H9 (cell line): ENCODE results near the gene ATP8B4. TPM values are rescaled to one million over a fixed set of nuclear protein-coding genes. Genes with fewer than 3 reads are reported as not detected.

ENCODE experiments used
- DNase-seq: peaks from one replicate; pipeline ENCODE4 v3.0.0-alpha.2; 2017
- H2AFZ ChIP-seq: one replicate; pipeline ENCODE4 v1.6.1; 2013; ENCODE audit warnings: mild to moderate bottlenecking, low read length, control low read depth, moderate library complexity
- H2AK5ac ChIP-seq: 2 replicates; pipeline ENCODE4 v1.6.1; 2013; ENCODE audit warnings: low read length, control low read depth, mixed read lengths; ENCODE audit not compliant: insufficient read length
- H2BK120ac ChIP-seq: one replicate; pipeline ENCODE4 v1.6.1; 2013; ENCODE audit warnings: low read depth, mild to moderate bottlenecking, low read length, control low read depth, inconsistent platforms; ENCODE audit not compliant: poor library complexity, severe bottlenecking
- H2BK12ac ChIP-seq: 2 replicates; pipeline ENCODE4 v1.6.1; 2013; ENCODE audit warnings: low read length, control low read depth, mixed read lengths, low read depth; ENCODE audit not compliant: insufficient read length
- H2BK15ac ChIP-seq: 2 replicates; pipeline ENCODE4 v1.6.1; 2013; ENCODE audit warnings: low read depth, low read length, control low read depth
- H2BK20ac ChIP-seq: one replicate; pipeline ENCODE4 v1.6.1; 2013; ENCODE audit warnings: low read depth, mild to moderate bottlenecking, low read length, control low read depth, inconsistent platforms; ENCODE audit not compliant: poor library complexity, severe bottlenecking
- H2BK5ac ChIP-seq: 2 replicates; pipeline ENCODE4 v1.6.1; 2013; ENCODE audit warnings: low read length, control low read depth, mixed read lengths; ENCODE audit not compliant: insufficient read length
- H3K14ac ChIP-seq: 2 replicates; pipeline ENCODE4 v1.6.1; 2013; ENCODE audit warnings: low read length, control low read depth; ENCODE audit not compliant: insufficient read depth
- H3K18ac ChIP-seq: 2 replicates; pipeline ENCODE4 v1.6.1; 2013; ENCODE audit warnings: low read depth, mild to moderate bottlenecking, mixed read lengths, low read length, control low read depth; ENCODE audit not compliant: insufficient read length
- H3K23ac ChIP-seq: 2 replicates; pipeline ENCODE4 v1.6.1; 2013; ENCODE audit warnings: low read length, control low read depth, mixed read lengths, low read depth; ENCODE audit not compliant: insufficient read length
- H3K23me2 ChIP-seq: 2 replicates; pipeline ENCODE4 v1.6.1; 2013; ENCODE audit warnings: low read depth, mild to moderate bottlenecking, mixed read lengths, low read length, control low read depth; ENCODE audit not compliant: insufficient read length, poor library complexity, severe bottlenecking
- H3K27ac ChIP-seq: 2 replicates; pipeline ENCODE4 v1.5.1; 2013; ENCODE audit warnings: low read length, control low read depth, mixed read lengths, low read depth; ENCODE audit not compliant: insufficient read length
- H3K27me3 ChIP-seq: 2 replicates; pipeline ENCODE4 v1.6.1; 2013; ENCODE audit warnings: low read length, control low read depth, inconsistent platforms; ENCODE audit not compliant: insufficient read depth
- H3K4ac ChIP-seq: 2 replicates; pipeline ENCODE4 v1.6.1; 2013; ENCODE audit warnings: low read depth, mild to moderate bottlenecking, control low read depth, inconsistent platforms, low read length, moderate library complexity
- H3K4me1 ChIP-seq: 2 replicates; pipeline ENCODE4 v1.6.1; 2013; ENCODE audit warnings: low read length, control low read depth, inconsistent platforms; ENCODE audit not compliant: insufficient read depth
- H3K4me2 ChIP-seq: 2 replicates; pipeline ENCODE4 v1.6.1; 2013; ENCODE audit warnings: low read length, control low read depth, mixed read lengths; ENCODE audit not compliant: insufficient read length, insufficient read depth
- H3K56ac ChIP-seq: 2 replicates; pipeline ENCODE4 v1.6.1; 2013; ENCODE audit warnings: low read depth, mild to moderate bottlenecking, mixed read lengths, low read length, control low read depth; ENCODE audit not compliant: insufficient read length
- H3K79me1 ChIP-seq: 2 replicates; pipeline ENCODE4 v1.6.1; 2013; ENCODE audit warnings: low read depth, mild to moderate bottlenecking, moderate library complexity, low read length, control low read depth, inconsistent platforms; ENCODE audit not compliant: insufficient read depth, poor library complexity, severe bottlenecking
- H3K79me2 ChIP-seq: 2 replicates; pipeline ENCODE4 v1.6.1; 2013; ENCODE audit warnings: low read length, control low read depth, inconsistent platforms; ENCODE audit not compliant: insufficient read depth
- H3K9ac ChIP-seq: 2 replicates; pipeline ENCODE4 v1.6.1; 2013; ENCODE audit warnings: low read length, control low read depth, mixed read lengths; ENCODE audit not compliant: insufficient read length; ENCODE audit errors: extremely low read depth
- H3K9me3 ChIP-seq: one replicate; pipeline ENCODE4 v1.6.1; 2013; ENCODE audit warnings: low read depth, low read length, inconsistent platforms; ENCODE audit not compliant: control insufficient read depth
- H3T11ph ChIP-seq: one replicate; pipeline ENCODE4 v1.6.1; 2013; ENCODE audit warnings: mild to moderate bottlenecking, low read length, control low read depth, inconsistent platforms
- H4K20me1 ChIP-seq: one replicate; pipeline ENCODE4 v1.6.1; 2013; ENCODE audit not compliant: control insufficient read depth, insufficient read length, insufficient read depth
- H4K5ac ChIP-seq: 2 replicates; pipeline ENCODE4 v1.6.1; 2013; ENCODE audit warnings: low read depth, mild to moderate bottlenecking, mixed read lengths, low read length, control low read depth; ENCODE audit not compliant: insufficient read length
- H4K8ac ChIP-seq: replicated peaks from 2 replicates; pipeline ENCODE4 v1.6.1; 2013; ENCODE audit warnings: low read length, control low read depth, mixed read lengths, low read depth; ENCODE audit not compliant: insufficient read length
- H4K91ac ChIP-seq: 2 replicates; pipeline ENCODE4 v1.6.1; 2013; ENCODE audit warnings: low read depth, mild to moderate bottlenecking, moderate library complexity, mixed read lengths, low read length, control low read depth; ENCODE audit not compliant: insufficient read length
- H3K27ac Mint-ChIP-seq, 3 experiments: 2 replicates in 2 of 3; 3 replicates in 1 of 3; pipeline ENCODE4 v1.8.0; 2020 to 2021; ENCODE audit warnings: mixed read lengths in 3 of 3, mild to moderate bottlenecking in 1 of 3, moderate library complexity in 1 of 3
- H3K27me3 Mint-ChIP-seq: 2 replicates; pipeline ENCODE4 v1.8.0; 2021; ENCODE audit warnings: low read depth, mild to moderate bottlenecking, moderate library complexity, mixed read lengths
- H3K36me3 Mint-ChIP-seq, 3 experiments: 2 replicates in 2 of 3; 3 replicates in 1 of 3; pipeline ENCODE4 v1.8.0; 2020 to 2021; ENCODE audit warnings: low read depth in 3 of 3, mixed read lengths in 3 of 3; ENCODE audit not compliant: insufficient read depth in 1 of 3
- H3K4me1 Mint-ChIP-seq, 2 experiments: 2 replicates each; pipeline ENCODE4 v1.8.0; 2020; ENCODE audit warnings: mixed read lengths in 2 of 2
- H3K4me3 Mint-ChIP-seq, 2 experiments: 2 replicates in 1 of 2; 3 replicates in 1 of 2; pipeline ENCODE4 v1.8.0; 2020 to 2021; ENCODE audit warnings: mild to moderate bottlenecking in 2 of 2, mixed read lengths in 2 of 2, moderate library complexity in 1 of 2
- H3K9me3 Mint-ChIP-seq, 2 experiments: 2 replicates in 1 of 2; 3 replicates in 1 of 2; pipeline ENCODE4 v1.8.0; 2020; ENCODE audit warnings: mild to moderate bottlenecking in 2 of 2, mixed read lengths in 2 of 2, moderate library complexity in 1 of 2
- CTCF ChIP-seq: fragments of 200-600 bp; sonication (generic); conservative IDR thresholded peaks from 3 replicates; pipeline ENCODE4 v1.8.0; 2021; ENCODE audit warnings: antibody characterized with exemption, mild to moderate bottlenecking
- WGBS: extraction: QIAGEN DNeasy Blood & Tissue Kit; methylation state at CpG from one replicate; pipeline ENCODE4 v1.1.7; 2013; ENCODE audit warnings: missing lambda C conversion rate, low lambda C conversion rate, mixed read lengths; ENCODE audit not compliant: insufficient read length; ENCODE audit errors: extremely low coverage; 5-methylcytosine and 5-hydroxymethylcytosine counted together
- total RNA-seq: library from RNA; stranded (reverse); gene quantifications from 2 replicates; pipeline ENCODE4 v1.2.1, GENCODE V29; 2021

The ATP8B4 gene
- total RNA-seq, 1 experiment from 2014 or later, result 0.52 TPM

- no peak overlapping the region for H3K4me3 Mint-ChIP-seq
- H3K4ac ChIP-seq, result no peak overlapping the region
- H3K27ac Mint-ChIP-seq, result no peak overlapping the region
- no peaks in the 10 kb centered on the region for H3K27me3 ChIP-seq
- no peak for DNase-seq
- no peak overlapping the region for H2BK20ac ChIP-seq
- H3K9me3 ChIP-seq, result no peaks in the 10 kb centered on the region
- H3K23ac ChIP-seq, result no peak overlapping the region
- H3T11ph ChIP-seq, result no peak overlapping the region
- no peak overlapping the region for H3K56ac ChIP-seq
- no peak for TF ChIP-seq CTCF
- H3K27ac ChIP-seq, result no peak overlapping the region
- WGBS, result no CpG with 5 or more reads among the region's 5 CpGs
- H3K4me1 Mint-ChIP-seq, result peaks cover 0 to 3% of the 10 kb centered on the region in 2 experiments; a peak in 2 of 4 replicates
- no peak overlapping the region for H3K14ac ChIP-seq
- H3K9me3 Mint-ChIP-seq, result peaks cover 0 to 2% of the 10 kb centered on the region in 2 experiments; a peak in 1 of 5 replicates
- no peak overlapping the region for H2BK120ac ChIP-seq
- no peak overlapping the region for H4K5ac ChIP-seq
- no peak overlapping the region for H2AK5ac ChIP-seq
- no peak overlapping the region for H2AFZ ChIP-seq
- no peak overlapping the region for H4K91ac ChIP-seq
- H3K18ac ChIP-seq, result no peak overlapping the region
- no peaks in the 10 kb centered on the region for H3K4me1 ChIP-seq
- H3K79me2 ChIP-seq, result no peaks in the 10 kb centered on the region
- H4K8ac ChIP-seq, result no peak overlapping the region
- H3K27me3 Mint-ChIP-seq, result 0 out of 2 replicates have a peak, but pooled peaks cover 1% of the 10 kb centered on the region
- H3K23me2 ChIP-seq, result no peaks in the 10 kb centered on the region
- H4K20me1 ChIP-seq, result no peaks in the 10 kb centered on the region
- no peaks in the 10 kb centered on the region for H3K79me1 ChIP-seq
- no peak overlapping the region for H2BK5ac ChIP-seq
- H3K9ac ChIP-seq, result no peak overlapping the region
- H3K36me3 Mint-ChIP-seq, result no peaks in the 10 kb centered on the region; a peak in 1 of 7 replicates
- H2BK12ac ChIP-seq, result no peak overlapping the region
- no peak overlapping the region for H2BK15ac ChIP-seq
- H3K4me2 ChIP-seq, result no peak overlapping the region
These were observed 287.6 kb downstream of the ATP8B4 start for GRCh38 chr15:49831206-49831965.
